Measurements from ENCODE around the gene ZBBX. TPM values are rescaled to one million over a fixed set of nuclear protein-coding genes. Genes with fewer than 3 reads are reported as not detected.

Gene ZBBX
- total and polyA plus RNA-seq, 2 of the 4 experiments (the other 2 are of a cell fraction), result not detected

GRCh38 chr3:167209011-167209410 is 171.1 kb downstream of the ZBBX start:
- H3K27me3 ChIP-seq (ENCODE audit: control insufficient read depth, insufficient read depth, low read length), result no peaks in the 10 kb centered on the region
- DNase-seq (no peak), ATAC-seq (ENCODE audit: low read depth) (no peak)
- H3K56ac ChIP-seq (ENCODE audit: extremely low read depth, insufficient read depth, low read length), result no peak overlapping the region
- no peak overlapping the region for H2AK5ac ChIP-seq (ENCODE audit: low read depth, low read length)
- no peaks in the 10 kb centered on the region for H3K9me1 ChIP-seq (ENCODE audit: insufficient read depth, low read length)
- H3K18ac ChIP-seq (ENCODE audit: low read depth, low read length), result no peak overlapping the region
- no peak overlapping the region for H3K4ac ChIP-seq (ENCODE audit: low read depth, low read length)
- no peak overlapping the region for H3K23ac ChIP-seq (ENCODE audit: low read depth, low read length)
- no peak overlapping the region for H2AK9ac ChIP-seq (replicated peaks; ENCODE audit: low read depth, low read length, poor library complexity)
- ChIA-PET POLR2A (ENCODE audit: unreplicated experiment) (no interaction called here), CTCF (no interaction called here)
- dilution Hi-C loops (cut with HindIII; ENCODE audit: low sequenced_read_pairs, unreplicated experiment), result no loop called here
- no peak overlapping the region for H3K27ac ChIP-seq (ENCODE audit: insufficient read depth, low read length)
- no peak overlapping the region for H2BK5ac ChIP-seq (ENCODE audit: low read depth, low read length, poor library complexity, severe bottlenecking)
- no TSS peak for BruUV-seq (replicated peaks)
- TF ChIP-seq CEBPB (IDR thresholded peaks at IDR 0.05; ENCODE audit: low read depth, low read length) (no peak), RAD21 (IDR thresholded peaks at IDR 0.05; ENCODE audit: low read length) (no peak), RCOR1 (IDR thresholded peaks at IDR 0.05; ENCODE audit: insufficient replicate concordance, low read length) (no peak), SMC3 (IDR thresholded peaks at IDR 0.05; ENCODE audit: low read depth, low read length) (no peak), POLR2A (IDR thresholded peaks at IDR 0.05; ENCODE audit: low read depth, low read length) (no peak), MXI1 (IDR thresholded peaks at IDR 0.05; ENCODE audit: borderline replicate concordance, low read depth, low read length) (no peak), CTCF (conservative IDR thresholded peaks at IDR 0.05; ENCODE audit: low read depth, low read length) (no peak), BHLHE40 (IDR thresholded peaks at IDR 0.05; ENCODE audit: low read depth, low read length) (no peak), MAZ (IDR thresholded peaks at IDR 0.05; ENCODE audit: borderline replicate concordance, low read depth, low read length) (no peak), FOS (IDR thresholded peaks at IDR 0.05; ENCODE audit: low read depth, low read length) (no peak), RFX5 (IDR thresholded peaks at IDR 0.05; ENCODE audit: low read depth, low read length) (no peak), NFE2L2 (IDR thresholded peaks at IDR 0.05; ENCODE audit: low read depth, low read length) (no peak), USF2 (IDR thresholded peaks at IDR 0.05; ENCODE audit: low read depth, low read length) (no peak), CHD1 (IDR thresholded peaks at IDR 0.05; ENCODE audit: low read depth, low read length) (no peak), MAFK (IDR thresholded peaks at IDR 0.05; ENCODE audit: low read depth, low read length) (no peak), ELK1 (IDR thresholded peaks at IDR 0.05; ENCODE audit: borderline replicate concordance, low read depth, low read length) (no peak)
- H2AFZ ChIP-seq (replicated peaks; ENCODE audit: low read length, poor library complexity), result no peak overlapping the region
- H4K8ac ChIP-seq (ENCODE audit: low read depth in 2 of 2, low read length in 2 of 2), result no peak overlapping the region
- H2BK15ac ChIP-seq (ENCODE audit: low read depth, low read length), result no peak overlapping the region
- no peaks in the 10 kb centered on the region for H3K79me1 ChIP-seq (ENCODE audit: low read depth in 1 of 2, low read length in 2 of 2)
- no peak overlapping the region for H4K5ac ChIP-seq (ENCODE audit: low read depth, low read length)
- H3K4me1 ChIP-seq (ENCODE audit: control insufficient read depth, insufficient read depth, low read length), result no peaks in the 10 kb centered on the region
- no peak overlapping the region for H2BK120ac ChIP-seq (ENCODE audit: low read depth, low read length)
- H3K14ac ChIP-seq (replicated peaks; ENCODE audit: low read depth, low read length), result no peak overlapping the region
- no peak overlapping the region for H3K9ac ChIP-seq (ENCODE audit: low read depth, low read length)
- in situ Hi-C loops (cut with MboI; ENCODE audit: low sequenced_read_pairs), result no loop called here
- H3K9me3 ChIP-seq (ENCODE audit: control insufficient read depth, insufficient read depth, low read length), result peaks cover 29% of the 10 kb centered on the region
- intact Hi-C loops (cut with micrococcal nuclease), result no loop called here
- no peaks in the 10 kb centered on the region for H4K20me1 ChIP-seq (ENCODE audit: insufficient read depth, low read length)
- no peak overlapping the region for H2BK20ac ChIP-seq (ENCODE audit: low read depth, low read length)
- H4K91ac ChIP-seq (ENCODE audit: insufficient read depth, low read depth, low read length), result no peak overlapping the region
- no peak overlapping the region for H3K4me2 ChIP-seq (ENCODE audit: low read depth, low read length)
- H3K4me3 ChIP-seq (ENCODE audit: insufficient read depth, low read depth, low read length), result no peak overlapping the region
- no peaks in the 10 kb centered on the region for H3K36me3 ChIP-seq (ENCODE audit: control insufficient read depth, insufficient read depth, low read length)
